GM12872 (cell line): ENCODE data around the gene LRRC59.

Source experiments
- CTCF ChIP-seq: IDR thresholded peaks from 3 replicates; pipeline ENCODE4 v1.5.1; 2011; ENCODE audit warnings: low read depth, mild to moderate bottlenecking, low read length, moderate library complexity; ENCODE audit not compliant: insufficient read depth

LRRC59 gene

DNA sequence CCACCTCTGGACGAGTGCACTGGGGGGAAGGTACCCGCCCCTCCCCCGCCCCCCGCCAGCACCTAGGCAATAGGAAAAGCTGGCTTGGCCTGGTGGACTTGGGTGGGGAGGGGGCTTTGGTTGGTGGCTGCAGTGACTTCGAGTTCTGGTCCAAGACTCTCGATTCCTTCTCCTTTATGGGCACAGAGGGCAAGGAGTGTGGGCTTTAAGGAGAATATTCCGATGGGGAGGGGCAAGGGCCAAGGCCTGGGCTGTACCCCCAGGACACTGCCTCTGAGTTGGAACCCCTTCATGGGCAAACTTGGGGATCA lies 29.1 kb upstream of the LRRC59 start:
- no peak for TF ChIP-seq CTCF

GRCh38 chr17:50425682-50426471 lies 28.6 kb upstream of the LRRC59 start, which contains the start of gene ACSF2:
TSS of gene ACSF2 (plus strand) at chr17:50426218. CDS start at chr17:50426262, 44 bp downstream.
- 0 out of 3 replicates have a peak, but pooled peaks have one; percentile 6 for TF ChIP-seq CTCF

DNA sequence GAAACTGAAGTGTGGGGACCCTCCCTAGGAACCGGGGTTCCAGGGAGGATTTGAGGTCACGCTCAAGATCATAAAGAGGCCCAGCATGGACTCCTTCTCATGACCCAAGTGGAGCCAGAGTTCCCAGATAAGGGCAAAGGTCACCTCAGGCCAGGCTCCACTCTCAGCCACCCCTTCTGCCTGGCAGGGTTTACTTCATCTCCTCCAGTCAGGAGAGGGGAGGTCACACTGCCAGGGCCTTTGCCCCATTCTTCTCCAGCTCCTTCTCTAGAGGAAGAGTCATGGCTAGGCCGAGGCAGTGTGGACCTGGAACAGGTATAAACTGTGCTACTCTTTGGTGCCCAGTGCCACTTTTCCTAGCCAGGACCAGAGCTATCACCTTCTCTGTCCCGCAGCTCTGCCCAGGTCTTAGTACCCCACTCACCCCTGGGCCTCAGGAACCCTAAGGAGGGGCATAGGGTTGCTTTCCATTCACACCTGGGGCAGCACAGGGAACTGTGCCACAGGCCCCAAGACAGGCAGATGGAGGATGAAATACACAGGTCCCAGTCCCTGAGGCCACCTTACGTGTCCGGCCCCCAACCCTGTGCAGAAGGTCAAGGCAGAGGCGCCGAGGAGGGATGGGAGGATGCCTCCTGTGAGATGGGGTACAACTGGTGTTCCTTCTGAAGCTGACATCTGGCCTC lies 27.8 kb upstream of the LRRC59 start:
- TF ChIP-seq CTCF = no peak

DNA sequence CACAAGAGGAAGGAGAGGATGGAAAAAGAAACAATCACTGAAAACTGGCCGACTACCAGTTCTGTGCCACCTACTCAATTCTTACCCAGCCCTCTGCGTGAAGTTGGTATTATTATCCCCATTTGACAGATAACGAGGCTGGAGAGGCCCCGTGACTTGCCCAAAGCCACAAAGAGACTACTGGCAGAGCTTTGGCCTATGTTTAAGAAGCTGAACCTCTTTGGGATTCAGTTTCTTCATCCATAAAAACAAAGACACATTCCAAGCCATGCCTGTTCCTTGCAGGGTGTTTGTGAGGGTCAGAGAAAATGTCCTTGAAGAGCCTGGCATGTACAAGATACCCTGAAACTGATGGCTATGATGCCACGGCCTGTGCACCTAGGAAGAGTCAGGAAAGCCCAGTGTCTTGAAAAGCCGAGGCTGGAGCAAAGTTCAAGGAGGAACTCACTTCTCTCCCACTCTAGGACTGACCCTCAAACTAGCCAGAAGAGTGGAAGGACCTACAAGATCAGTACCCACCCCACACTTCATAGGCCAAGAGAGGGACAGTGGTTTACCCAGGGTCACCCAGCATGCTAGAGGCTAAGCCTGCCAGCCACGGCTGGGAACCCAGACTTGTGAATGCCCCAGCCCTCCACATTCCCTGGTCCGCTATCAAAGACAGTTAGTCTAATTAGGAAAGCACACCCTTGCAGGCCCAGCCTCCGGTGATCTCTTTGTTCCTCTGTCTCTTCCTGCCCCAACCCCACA lies 27.1 kb upstream of the LRRC59 start:
- no peak for TF ChIP-seq CTCF

- TF ChIP-seq CTCF = no peak
Observed at GRCh38 chr17:50423553-50424159, 26.3 kb upstream of the LRRC59 start.

- TF ChIP-seq CTCF = no peak
Observed at GRCh38 chr17:50422738-50423137, 25.4 kb upstream of the LRRC59 start.
